Activated CD8-positive, alpha-beta T cell treated with anti-CD3 and anti-CD28 coated beads for 36 hours (primary cell): Measurements from ENCODE around the gene SCLY. TPM values are rescaled to one million over a fixed set of nuclear protein-coding genes. Genes with fewer than 3 reads are reported as not detected.

ENCODE experiments used
- ATAC-seq: fragments of 200-7000 bp; cut with Tn5 transposase; one replicate; pipeline ENCODE4 v1.10.0; 2021; ENCODE audit warnings: mild to moderate bottlenecking, moderate library complexity
- CTCF ChIA-PET: fragments of 350-600 bp; sonication (Branson Sonifier 250); formaldehyde crosslinking; loops from one replicate; lab custom pipeline; 2021; ENCODE audit warnings: antibody characterized with exemption; lab: Charles Lee
- POLR2A ChIA-PET: fragments of 350-600 bp; sonication (Branson Sonifier 250); formaldehyde crosslinking; loops from one replicate; lab custom pipeline; 2021; ENCODE audit warnings: antibody characterized with exemption; lab: Charles Lee
- DNase-seq: peaks from one replicate; pipeline ENCODE4 v3.0.0-alpha.2; 2020
- H3K27ac Mint-ChIP-seq: one replicate; pipeline ENCODE4 v1.8.0; 2021; ENCODE audit warnings: mild to moderate bottlenecking, mixed read lengths
- H3K27me3 Mint-ChIP-seq: one replicate; pipeline ENCODE4 v1.8.0; 2021; ENCODE audit warnings: mixed read lengths
- H3K36me3 Mint-ChIP-seq: one replicate; pipeline ENCODE4 v1.8.0; 2021; ENCODE audit warnings: low read depth, mixed read lengths
- H3K4me1 Mint-ChIP-seq: one replicate; pipeline ENCODE4 v1.8.0; 2021; ENCODE audit warnings: low read depth, mixed read lengths
- H3K4me3 Mint-ChIP-seq: one replicate; pipeline ENCODE4 v1.8.0; 2021; ENCODE audit warnings: mild to moderate bottlenecking, moderate library complexity, mixed read lengths
- H3K9me3 Mint-ChIP-seq: one replicate; pipeline ENCODE4 v1.8.0; 2021; ENCODE audit warnings: mixed read lengths
- intact Hi-C: fragments of 100-400 bp; cut with micrococcal nuclease; formaldehyde crosslinking; loops from one replicate; pipeline ENCODE4 v1.10.0; 2022
- total RNA-seq, 2 experiments: library from RNA; stranded (reverse); gene quantifications; one replicate each; pipeline ENCODE4 v1.2.3, GENCODE V29; 2021
- TF ChIP-seq, protein P1 (sequence below): fragments of 200-600 bp; IDR thresholded peaks from one replicate; pipeline ENCODE4 v1.8.0; 2022; ENCODE audit warnings: antibody characterized with exemption, mild to moderate bottlenecking

SCLY gene
- total RNA-seq, 2 experiments from 2014 or later: 77.9 to 93.2 TPM

GRCh38 chr2:238132463-238133450 is 72.0 kb downstream of the SCLY start:
- Mint-ChIP-seq H3K27me3 (no peaks in the 10 kb centered on the region), H3K27ac (no peak overlapping the region), H3K4me1 (no peaks in the 10 kb centered on the region), H3K36me3 (no peaks in the 10 kb centered on the region), H3K9me3 (no peaks in the 10 kb centered on the region), H3K4me3 (no peak overlapping the region)
- TF ChIP-seq, protein P1, sequence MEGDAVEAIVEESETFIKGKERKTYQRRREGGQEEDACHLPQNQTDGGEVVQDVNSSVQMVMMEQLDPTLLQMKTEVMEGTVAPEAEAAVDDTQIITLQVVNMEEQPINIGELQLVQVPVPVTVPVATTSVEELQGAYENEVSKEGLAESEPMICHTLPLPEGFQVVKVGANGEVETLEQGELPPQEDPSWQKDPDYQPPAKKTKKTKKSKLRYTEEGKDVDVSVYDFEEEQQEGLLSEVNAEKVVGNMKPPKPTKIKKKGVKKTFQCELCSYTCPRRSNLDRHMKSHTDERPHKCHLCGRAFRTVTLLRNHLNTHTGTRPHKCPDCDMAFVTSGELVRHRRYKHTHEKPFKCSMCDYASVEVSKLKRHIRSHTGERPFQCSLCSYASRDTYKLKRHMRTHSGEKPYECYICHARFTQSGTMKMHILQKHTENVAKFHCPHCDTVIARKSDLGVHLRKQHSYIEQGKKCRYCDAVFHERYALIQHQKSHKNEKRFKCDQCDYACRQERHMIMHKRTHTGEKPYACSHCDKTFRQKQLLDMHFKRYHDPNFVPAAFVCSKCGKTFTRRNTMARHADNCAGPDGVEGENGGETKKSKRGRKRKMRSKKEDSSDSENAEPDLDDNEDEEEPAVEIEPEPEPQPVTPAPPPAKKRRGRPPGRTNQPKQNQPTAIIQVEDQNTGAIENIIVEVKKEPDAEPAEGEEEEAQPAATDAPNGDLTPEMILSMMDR: no peak
- intact Hi-C loops: no loop called here
- CTCF ChIA-PET: interaction anchor here (1.5 kb wide), 1 partner anchor 9 kb away, joined by 3 read pairs; no protein-coding TSS in a partner anchor
- DNase-seq: no peak
- no peak for ATAC-seq
- POLR2A ChIA-PET: interaction anchor here (0.6 to 0.7 kb wide), 2 partner anchors 26 to 943 kb away, joined by 3 to 4 read pairs; partner anchors contain the start of gene ERFE

DNA sequence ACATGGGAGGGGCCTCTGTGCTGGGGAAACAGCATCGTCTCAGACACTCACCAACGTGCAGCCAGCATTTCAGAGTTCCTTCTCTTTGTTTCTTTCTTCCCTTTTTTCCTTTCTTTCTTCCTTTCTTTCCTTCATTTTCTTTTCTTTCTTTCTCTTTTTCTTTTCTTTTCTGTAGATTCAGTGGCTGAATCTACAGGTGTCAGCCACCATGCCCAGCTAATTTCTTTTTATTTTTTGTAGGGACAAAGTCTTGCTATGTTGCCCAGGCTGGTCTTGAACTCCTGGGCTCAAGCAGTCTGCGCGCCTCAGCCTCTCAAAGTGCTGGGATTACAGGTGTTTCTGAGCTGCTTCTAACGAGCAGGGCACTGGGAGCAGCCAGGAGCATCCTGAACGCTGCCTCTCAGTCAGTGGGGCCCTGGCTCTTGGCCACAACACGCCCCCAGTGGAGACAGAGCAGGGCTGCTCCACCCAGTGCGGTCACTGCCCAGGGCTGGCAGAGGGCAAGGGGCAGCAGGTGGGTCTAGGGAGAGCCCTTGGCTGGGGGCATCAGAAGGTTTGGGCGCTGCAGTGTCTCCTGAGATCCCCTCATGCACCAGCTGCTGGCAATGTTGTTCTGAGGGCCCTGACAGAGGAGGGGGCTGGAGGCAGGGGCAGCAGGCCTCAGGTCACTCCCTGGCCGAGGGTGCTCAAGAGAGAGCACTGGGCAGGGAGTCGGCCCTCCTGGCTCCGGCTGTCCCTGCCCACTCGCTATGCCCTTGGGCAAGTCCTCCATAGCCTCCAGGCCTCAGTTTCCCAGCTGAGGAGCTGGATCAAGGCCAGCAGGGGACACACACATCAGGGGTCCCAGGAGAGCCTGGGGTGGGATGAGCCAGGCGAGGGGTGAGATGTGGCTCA is 72.9 kb downstream of the SCLY start:
- TF ChIP-seq, protein P1: no peak
- DNase-seq: no peak
- Mint-ChIP-seq H3K4me3 (no peak overlapping the region), H3K36me3 (no peaks in the 10 kb centered on the region), H3K4me1 (no peaks in the 10 kb centered on the region), H3K9me3 (no peaks in the 10 kb centered on the region), H3K27me3 (no peaks in the 10 kb centered on the region), H3K27ac (no peak overlapping the region)
- intact Hi-C loops: no loop called here
- ChIA-PET POLR2A (interaction anchor here (0.7 kb wide), 1 partner anchor 25 kb away, joined by 4 read pairs; the partner anchor contains the start of gene ERFE), CTCF (interaction anchor here (1.5 kb wide), 1 partner anchor 8 kb away, joined by 3 read pairs; no protein-coding TSS in a partner anchor)
- no peak for ATAC-seq

GRCh38 chr2:238134393-238134785 is 73.6 kb downstream of the SCLY start:
- H3K4me3 Mint-ChIP-seq: no peak overlapping the region
- intact Hi-C loops: no loop called here
- DNase-seq: no peak
- H3K36me3 Mint-ChIP-seq: no peaks in the 10 kb centered on the region
- H3K9me3 Mint-ChIP-seq: no peaks in the 10 kb centered on the region
- no peaks in the 10 kb centered on the region for H3K4me1 Mint-ChIP-seq
- H3K27ac Mint-ChIP-seq: no peak overlapping the region
- ChIA-PET POLR2A (no interaction called here), CTCF (interaction anchor here (1.0 kb wide), 1 partner anchor 14 kb away, joined by 4 read pairs; no protein-coding TSS in a partner anchor)
- ATAC-seq: no peak
- TF ChIP-seq, protein P1: no peak
- no peaks in the 10 kb centered on the region for H3K27me3 Mint-ChIP-seq

DNA sequence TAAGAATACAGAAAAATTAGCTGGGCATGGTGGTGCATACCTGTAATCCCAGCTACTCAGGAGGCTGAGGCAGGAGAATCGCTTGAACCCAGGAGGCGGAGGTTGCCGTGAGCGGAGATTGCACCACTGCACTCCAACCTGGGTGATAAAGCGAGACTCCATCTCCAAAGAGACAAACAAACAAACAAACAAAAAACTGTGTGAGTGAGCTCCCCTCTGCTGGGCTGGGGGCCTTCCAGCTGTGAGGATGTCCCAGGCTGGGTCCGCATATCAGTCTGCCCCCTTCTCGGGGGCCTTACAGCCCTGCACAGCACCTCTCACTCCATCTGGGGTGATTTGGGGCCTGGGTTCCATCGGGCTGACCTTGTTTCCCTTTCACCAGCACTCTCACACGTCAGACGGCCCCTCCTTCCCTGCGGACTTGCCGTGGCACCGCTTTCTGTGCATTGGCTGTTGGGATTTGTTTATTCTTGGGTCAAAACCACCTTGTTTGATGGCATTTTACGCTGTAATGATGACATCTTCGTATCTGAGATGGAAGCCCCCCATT is 74.9 kb downstream of the SCLY start:
- no peaks in the 10 kb centered on the region for H3K4me1 Mint-ChIP-seq
- CTCF ChIA-PET: no interaction called here
- DNase-seq: no peak
- TF ChIP-seq, protein P1: no peak
- no peak for ATAC-seq
- POLR2A ChIA-PET: interaction anchor here (0.8 kb wide), 1 partner anchor 208 kb away, joined by 3 read pairs; no protein-coding TSS in a partner anchor
- no peaks in the 10 kb centered on the region for H3K9me3 Mint-ChIP-seq
- intact Hi-C loops: no loop called here
- H3K27me3 Mint-ChIP-seq: no peaks in the 10 kb centered on the region
- no peaks in the 10 kb centered on the region for H3K36me3 Mint-ChIP-seq
- no peak overlapping the region for H3K27ac Mint-ChIP-seq
- H3K4me3 Mint-ChIP-seq: no peak overlapping the region
